Prostate gland (tissue), 2 donors: ENCODE measurements around the gene PPIL3.

Source experiments
- CTCF ChIP-seq, 4 experiments: fragments of 200-600 bp in 2 of 4; fragments of 450-650 bp in 2 of 4; sonication (generic) in 2 of 4; IDR thresholded peaks; 1 replicate in 3 of 4; 2 replicates in 1 of 4; pipeline ENCODE4 v1.5.1; 2016 to 2019; ENCODE audit warnings: antibody characterized with exemption in 4 of 4, mild to moderate bottlenecking in 2 of 4, moderate library complexity in 2 of 4
- POLR2A ChIP-seq: fragments of 450-650 bp; IDR thresholded peaks from one replicate; pipeline ENCODE4 v1.6.1; 2016; ENCODE audit warnings: antibody characterized with exemption, mild to moderate bottlenecking

- TF ChIP-seq POLR2A (no peak), CTCF (IDR thresholded peaks at IDR 0.05) (no peak)
These were observed 54.2 kb downstream of the PPIL3 start for GRCh38 chr2:200834701-200835100.
